Caco-2 (cell line): ENCODE data around the gene ULBP1. TPM values are rescaled to one million over a fixed set of nuclear protein-coding genes. Genes with fewer than 3 reads are reported as not detected.

Experiments used
- BruUV-seq: library from RNA; stranded (reverse); fragments of 400-500 nt; replicated peaks from 2 replicates; lab custom pipeline; 2021; lab: Mats Ljungman, UMichigan
- CTCF ChIA-PET: fragments of 300-600 bp; sonication (Branson Sonifier 250); formaldehyde crosslinking; loops from one replicate; lab custom pipeline; 2022; ENCODE audit warnings: antibody characterized with exemption; lab: Charles Lee
- POLR2A ChIA-PET: fragments of 300-600 bp; sonication (Branson Sonifier 250); formaldehyde crosslinking; loops from one replicate; lab custom pipeline; 2022; ENCODE audit warnings: antibody characterized with exemption; lab: Charles Lee
- DNase-seq, 2 experiments: peaks; one replicate each; pipeline versions ENCODE4 v3.0.0 to v3.0.0-alpha.2; 2020 to 2022
- H3K27me3 ChIP-seq: replicated peaks from 2 replicates; pipeline ENCODE4 v1.6.0; 2011; ENCODE audit warnings: low read length; ENCODE audit not compliant: control insufficient read depth, insufficient read depth
- H3K36me3 ChIP-seq: 2 replicates; pipeline ENCODE4 v1.5.1; 2011; ENCODE audit warnings: low read length; ENCODE audit not compliant: control insufficient read depth, insufficient read depth
- H3K4me1 ChIP-seq: fragments of 250-450 bp; sonication (Bioruptor Pico); 2 replicates; pipeline ENCODE4 v1.5.1; 2020; ENCODE audit warnings: mild to moderate bottlenecking
- H3K4me3 ChIP-seq: 2 replicates; pipeline ENCODE4 v1.5.1; 2011; ENCODE audit warnings: low read depth, mild to moderate bottlenecking, control low read depth, low read length
- H3K9me3 ChIP-seq: fragments of 250-450 bp; sonication (Bioruptor Pico); 2 replicates; pipeline ENCODE4 v1.5.1; 2020; ENCODE audit warnings: mild to moderate bottlenecking, moderate library complexity
- H3K27ac Mint-ChIP-seq: one replicate; pipeline ENCODE4 v1.8.0; 2022; ENCODE audit warnings: mixed read lengths; ENCODE audit not compliant: unreplicated experiment
- H3K27me3 Mint-ChIP-seq: one replicate; pipeline ENCODE4 v1.8.0; 2022; ENCODE audit warnings: mixed read lengths; ENCODE audit not compliant: insufficient read depth, unreplicated experiment
- H3K36me3 Mint-ChIP-seq: one replicate; pipeline ENCODE4 v1.8.0; 2022; ENCODE audit warnings: mild to moderate bottlenecking, mixed read lengths; ENCODE audit not compliant: insufficient read depth, unreplicated experiment
- H3K4me1 Mint-ChIP-seq: one replicate; pipeline ENCODE4 v1.8.0; 2022; ENCODE audit warnings: low read depth, mixed read lengths; ENCODE audit not compliant: unreplicated experiment
- H3K4me3 Mint-ChIP-seq: one replicate; pipeline ENCODE4 v1.8.0; 2022; ENCODE audit warnings: mild to moderate bottlenecking, moderate library complexity, mixed read lengths; ENCODE audit not compliant: unreplicated experiment
- H3K9me3 Mint-ChIP-seq: one replicate; pipeline ENCODE4 v1.8.0; 2022; ENCODE audit warnings: mixed read lengths; ENCODE audit not compliant: unreplicated experiment
- intact Hi-C: fragments of 100-400 bp; cut with micrococcal nuclease; formaldehyde crosslinking; loops from one replicate; pipeline ENCODE4 v1.10.0; 2022; ENCODE audit not compliant: unreplicated experiment
- total RNA-seq: library from RNA; stranded (reverse); gene quantifications from 2 replicates; pipeline ENCODE4 v1.2.3, GENCODE V29; 2022
- TF ChIP-seq, protein P1 (sequence below), 2 experiments: fragments of 200-600 bp in 1 of 2; IDR thresholded peaks; 1 replicate in 1 of 2; 2 replicates in 1 of 2; pipeline versions ENCODE4 v1.5.1 to v1.8.0; 2011 to 2022; ENCODE audit warnings: antibody characterized with exemption in 1 of 2, control low read depth in 1 of 2, inconsistent platforms in 1 of 2, low read depth in 1 of 2, low read length in 1 of 2, mild to moderate bottlenecking in 1 of 2, moderate library complexity in 1 of 2; ENCODE audit not compliant: insufficient read depth in 1 of 2, severe bottlenecking in 1 of 2, unreplicated experiment in 1 of 2

The ULBP1 gene
- total RNA-seq, 1 experiment from 2014 or later: 7.7 TPM

DNA sequence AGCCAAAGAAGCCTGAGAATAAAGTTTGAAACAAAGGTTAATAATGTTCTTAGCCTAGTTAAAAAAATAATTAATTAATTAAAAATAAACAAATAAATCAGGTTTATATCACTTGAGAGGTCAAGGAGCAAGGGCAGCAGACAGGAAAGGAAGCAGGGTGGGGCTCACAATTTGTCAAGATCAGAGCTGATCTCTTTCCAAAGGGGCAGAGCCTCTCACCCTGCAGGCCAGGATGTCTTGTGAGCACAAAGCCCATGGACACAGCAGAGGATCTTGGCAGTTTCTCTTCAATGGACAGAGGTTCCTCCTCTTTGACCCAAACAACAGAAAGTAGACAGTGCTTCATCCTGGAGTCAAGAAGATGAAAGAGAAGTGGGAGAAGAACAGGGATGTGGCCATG is 14.9 kb downstream of the ULBP1 start:
- Mint-ChIP-seq H3K36me3 (no peaks in the 10 kb centered on the region), H3K27ac (no peak overlapping the region), H3K9me3 (no peaks in the 10 kb centered on the region), H3K4me1 (no peaks in the 10 kb centered on the region), H3K4me3 (no peak overlapping the region), H3K27me3 (peaks cover 19% of the 10 kb centered on the region)
- ChIA-PET POLR2A (no interaction called here), CTCF (no interaction called here)
- H3K4me1 ChIP-seq: no peaks in the 10 kb centered on the region
- DNase-seq: no peak
- H3K27me3 ChIP-seq: no peaks in the 10 kb centered on the region; the same call in 1 of the 2 replicates
- no peak overlapping the region for H3K4me3 ChIP-seq
- no peaks in the 10 kb centered on the region for H3K36me3 ChIP-seq
- no peaks in the 10 kb centered on the region for H3K9me3 ChIP-seq
- BruUV-seq: no TSS peak
- intact Hi-C loops: no loop called here
- TF ChIP-seq, protein P1, sequence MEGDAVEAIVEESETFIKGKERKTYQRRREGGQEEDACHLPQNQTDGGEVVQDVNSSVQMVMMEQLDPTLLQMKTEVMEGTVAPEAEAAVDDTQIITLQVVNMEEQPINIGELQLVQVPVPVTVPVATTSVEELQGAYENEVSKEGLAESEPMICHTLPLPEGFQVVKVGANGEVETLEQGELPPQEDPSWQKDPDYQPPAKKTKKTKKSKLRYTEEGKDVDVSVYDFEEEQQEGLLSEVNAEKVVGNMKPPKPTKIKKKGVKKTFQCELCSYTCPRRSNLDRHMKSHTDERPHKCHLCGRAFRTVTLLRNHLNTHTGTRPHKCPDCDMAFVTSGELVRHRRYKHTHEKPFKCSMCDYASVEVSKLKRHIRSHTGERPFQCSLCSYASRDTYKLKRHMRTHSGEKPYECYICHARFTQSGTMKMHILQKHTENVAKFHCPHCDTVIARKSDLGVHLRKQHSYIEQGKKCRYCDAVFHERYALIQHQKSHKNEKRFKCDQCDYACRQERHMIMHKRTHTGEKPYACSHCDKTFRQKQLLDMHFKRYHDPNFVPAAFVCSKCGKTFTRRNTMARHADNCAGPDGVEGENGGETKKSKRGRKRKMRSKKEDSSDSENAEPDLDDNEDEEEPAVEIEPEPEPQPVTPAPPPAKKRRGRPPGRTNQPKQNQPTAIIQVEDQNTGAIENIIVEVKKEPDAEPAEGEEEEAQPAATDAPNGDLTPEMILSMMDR (IDR thresholded peaks at IDR 0.05; ENCODE audit: insufficient read depth in 1 of 2, low read depth in 1 of 2, low read length in 1 of 2, severe bottlenecking in 1 of 2, unreplicated experiment in 1 of 2): no peak

DNA sequence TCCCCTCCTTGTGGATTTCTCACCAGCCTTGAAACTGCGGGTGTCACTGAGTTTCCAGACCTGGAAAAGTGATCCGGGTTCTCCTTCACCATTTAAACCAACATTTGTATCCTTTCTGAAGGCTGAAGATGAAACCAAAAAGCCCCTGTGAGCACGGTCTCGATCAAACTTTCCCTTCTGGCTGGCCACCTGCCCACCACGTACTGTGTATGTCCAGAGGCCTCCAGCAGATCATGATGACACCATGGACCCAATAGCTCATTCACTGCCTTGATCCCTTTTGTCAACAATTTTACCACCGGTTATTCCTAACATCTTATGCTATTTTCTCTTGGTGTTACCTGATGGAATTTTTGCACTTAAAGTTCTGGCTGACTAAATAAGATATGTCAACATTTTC is 15.6 kb downstream of the ULBP1 start:
- Histone ChIP-seq H3K4me1 (no peaks in the 10 kb centered on the region), H3K27me3 (no peaks in the 10 kb centered on the region; the same call in 1 of the 2 replicates), H3K9me3 (no peaks in the 10 kb centered on the region), H3K36me3 (no peaks in the 10 kb centered on the region), H3K4me3 (no peak overlapping the region)
- no peaks in the 10 kb centered on the region for H3K36me3 Mint-ChIP-seq
- DNase-seq: no peak
- no peak overlapping the region for H3K27ac Mint-ChIP-seq
- CTCF ChIA-PET: no interaction called here
- no peaks in the 10 kb centered on the region for H3K9me3 Mint-ChIP-seq
- POLR2A ChIA-PET: no interaction called here
- peaks cover 21% of the 10 kb centered on the region for H3K27me3 Mint-ChIP-seq
- TF ChIP-seq, protein P1 (IDR thresholded peaks at IDR 0.05; ENCODE audit: insufficient read depth in 1 of 2, low read depth in 1 of 2, low read length in 1 of 2, severe bottlenecking in 1 of 2, unreplicated experiment in 1 of 2): no peak
- intact Hi-C loops: no loop called here
- BruUV-seq: no TSS peak
- H3K4me3 Mint-ChIP-seq: no peak overlapping the region
- H3K4me1 Mint-ChIP-seq: no peaks in the 10 kb centered on the region

DNA sequence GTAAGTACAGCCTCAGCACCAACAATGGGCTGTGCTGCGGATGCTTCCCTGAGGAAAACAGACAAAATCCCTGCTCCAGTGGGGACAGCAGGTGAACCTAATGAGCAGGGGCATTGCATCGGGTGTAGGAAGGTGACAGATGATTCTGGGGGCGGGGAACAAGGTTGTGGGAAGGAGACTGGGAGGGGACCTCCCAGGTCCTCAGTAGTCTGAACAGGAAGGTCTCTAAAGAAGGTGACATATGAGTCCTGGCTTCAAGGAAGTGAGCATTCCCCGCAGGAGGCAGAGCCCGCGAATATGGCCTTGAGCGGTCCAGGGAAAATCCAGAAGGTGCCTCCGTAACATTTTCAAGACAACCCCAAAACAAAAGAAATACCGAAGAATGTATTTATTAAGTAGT is 19.4 kb downstream of the ULBP1 start:
- H3K27me3 Mint-ChIP-seq: peaks cover 23% of the 10 kb centered on the region
- no peak for DNase-seq
- H3K4me3 Mint-ChIP-seq: no peak overlapping the region
- H3K27ac Mint-ChIP-seq: no peak overlapping the region
- H3K27me3 ChIP-seq: no peaks in the 10 kb centered on the region; the same call in 1 of the 2 replicates
- no peaks in the 10 kb centered on the region for H3K36me3 Mint-ChIP-seq
- intact Hi-C loops: no loop called here
- ChIA-PET CTCF (no interaction called here), POLR2A (no interaction called here)
- no TSS peak for BruUV-seq
- no peaks in the 10 kb centered on the region for H3K36me3 ChIP-seq
- no peak overlapping the region for H3K4me3 ChIP-seq
- TF ChIP-seq, protein P1 (IDR thresholded peaks at IDR 0.05; ENCODE audit: insufficient read depth in 1 of 2, low read depth in 1 of 2, low read length in 1 of 2, severe bottlenecking in 1 of 2, unreplicated experiment in 1 of 2): no peak
- no peaks in the 10 kb centered on the region for H3K4me1 ChIP-seq
- H3K4me1 Mint-ChIP-seq: no peaks in the 10 kb centered on the region
- no peaks in the 10 kb centered on the region for H3K9me3 ChIP-seq
- H3K9me3 Mint-ChIP-seq: no peaks in the 10 kb centered on the region
